IMR-90 (cell line): ENCODE measurements around the gene SRCAP. TPM values are rescaled to one million over a fixed set of nuclear protein-coding genes. Genes with fewer than 3 reads are reported as not detected.

Source experiments
- ATAC-seq: fragments of 200-7000 bp; cut with Tn5 transposase; 2 replicates; pipeline ENCODE4 v1.9.1; 2020; ENCODE audit warnings: low read depth, mild to moderate bottlenecking, moderate library complexity
- BruUV-seq: library from RNA; stranded (reverse); fragments of 400-500 nt; replicated peaks from 2 replicates; lab custom pipeline; 2021; lab: Mats Ljungman, UMichigan
- CTCF ChIA-PET: fragments of 300-600 bp; formaldehyde crosslinking; extraction: SDS; loops from one replicate; lab custom pipeline; 2021; ENCODE audit warnings: antibody characterized with exemption; lab: Yijun Ruan, JAX
- POLR2A ChIA-PET: fragments of 300-600 bp; sonication (Branson Sonifier 250); formaldehyde crosslinking; loops from one replicate; lab custom pipeline; 2022; ENCODE audit warnings: antibody characterized with exemption; ENCODE audit not compliant: unreplicated experiment; lab: Charles Lee
- DNase-seq: peaks from one replicate; pipeline ENCODE4 v3.0.0; 2013
- H2AFZ ChIP-seq: replicated peaks from 2 replicates; pipeline ENCODE3; 2013; ENCODE audit warnings: low read length, mild to moderate bottlenecking; ENCODE audit not compliant: poor library complexity
- H2AK5ac ChIP-seq: 2 replicates; pipeline ENCODE4 v1.6.1; 2013; ENCODE audit warnings: low read depth, low read length, inconsistent platforms
- H2AK9ac ChIP-seq: replicated peaks from 2 replicates; pipeline ENCODE3; 2013; ENCODE audit warnings: mild to moderate bottlenecking, low read depth, low read length, moderate library complexity; ENCODE audit not compliant: poor library complexity
- H2BK120ac ChIP-seq: 2 replicates; pipeline ENCODE4 v1.6.1; 2013; ENCODE audit warnings: low read depth, low read length, inconsistent platforms
- H2BK15ac ChIP-seq: 3 replicates; pipeline ENCODE4 v1.6.1; 2013; ENCODE audit warnings: low read depth, low read length, inconsistent platforms
- H2BK20ac ChIP-seq: 2 replicates; pipeline ENCODE4 v1.6.1; 2013; ENCODE audit warnings: low read depth, mild to moderate bottlenecking, inconsistent platforms, low read length, moderate library complexity
- H2BK5ac ChIP-seq: 2 replicates; pipeline ENCODE4 v1.6.1; 2013; ENCODE audit warnings: mild to moderate bottlenecking, low read depth, low read length, inconsistent platforms; ENCODE audit not compliant: poor library complexity, severe bottlenecking
- H3K14ac ChIP-seq: replicated peaks from 2 replicates; pipeline ENCODE4 v1.6.1; 2013; ENCODE audit warnings: low read depth, low read length, inconsistent platforms
- H3K18ac ChIP-seq: 2 replicates; pipeline ENCODE4 v1.6.1; 2013; ENCODE audit warnings: low read depth, low read length, control low read depth
- H3K23ac ChIP-seq: 2 replicates; pipeline ENCODE4 v1.6.1; 2013; ENCODE audit warnings: low read depth, low read length, inconsistent platforms
- H3K27ac ChIP-seq: 2 replicates; pipeline ENCODE4 v1.5.1; 2013; ENCODE audit warnings: mild to moderate bottlenecking, control low read depth, low read length; ENCODE audit not compliant: insufficient read depth
- H3K27me3 ChIP-seq: 2 replicates; pipeline ENCODE4 v1.6.1; 2013; ENCODE audit warnings: low read length; ENCODE audit not compliant: control insufficient read depth, insufficient read depth
- H3K36me3 ChIP-seq: 2 replicates; pipeline ENCODE4 v1.6.1; 2013; ENCODE audit warnings: low read length, mixed read lengths; ENCODE audit not compliant: control insufficient read depth, insufficient read depth
- H3K4ac ChIP-seq: 2 replicates; pipeline ENCODE4 v1.6.1; 2013; ENCODE audit warnings: low read depth, low read length, inconsistent platforms
- H3K4me1 ChIP-seq: 2 replicates; pipeline ENCODE4 v1.6.1; 2013; ENCODE audit warnings: low read length, mixed read lengths; ENCODE audit not compliant: control insufficient read depth, insufficient read depth
- H3K4me2 ChIP-seq: 2 replicates; pipeline ENCODE4 v1.6.1; 2013; ENCODE audit warnings: low read depth, mild to moderate bottlenecking, control low read depth, low read length, moderate library complexity
- H3K4me3 ChIP-seq: 2 replicates; pipeline ENCODE4 v1.5.1; 2013; ENCODE audit warnings: low read depth, mild to moderate bottlenecking, control low read depth, low read length, moderate library complexity; ENCODE audit not compliant: insufficient read depth
- H3K56ac ChIP-seq: 2 replicates; pipeline ENCODE4 v1.6.1; 2013; ENCODE audit warnings: low read length, inconsistent platforms; ENCODE audit not compliant: insufficient read depth; ENCODE audit errors: extremely low read depth
- H3K79me1 ChIP-seq, 2 experiments: 2 replicates each; pipeline ENCODE4 v1.6.1; 2013; ENCODE audit warnings: low read length in 2 of 2, inconsistent platforms in 1 of 2, low read depth in 1 of 2
- H3K9ac ChIP-seq: 2 replicates; pipeline ENCODE4 v1.6.1; 2013; ENCODE audit warnings: low read depth, low read length, control low read depth
- H3K9me1 ChIP-seq: 2 replicates; pipeline ENCODE4 v1.6.1; 2013; ENCODE audit warnings: low read length, inconsistent platforms; ENCODE audit not compliant: insufficient read depth
- H3K9me3 ChIP-seq: 2 replicates; pipeline ENCODE4 v1.6.1; 2013; ENCODE audit warnings: low read length; ENCODE audit not compliant: control insufficient read depth, insufficient read depth
- H4K20me1 ChIP-seq: 2 replicates; pipeline ENCODE4 v1.6.1; 2013; ENCODE audit warnings: low read length, inconsistent platforms; ENCODE audit not compliant: insufficient read depth
- H4K5ac ChIP-seq: 2 replicates; pipeline ENCODE4 v1.6.1; 2013; ENCODE audit warnings: mild to moderate bottlenecking, low read depth, low read length, control low read depth
- H4K8ac ChIP-seq, 2 experiments: 2 replicates each; pipeline ENCODE4 v1.6.1; 2013; ENCODE audit warnings: low read depth in 2 of 2, low read length in 2 of 2, control low read depth in 1 of 2, inconsistent platforms in 1 of 2
- H4K91ac ChIP-seq: 2 replicates; pipeline ENCODE4 v1.6.1; 2013; ENCODE audit warnings: low read depth, low read length, inconsistent platforms; ENCODE audit not compliant: insufficient read depth
- BHLHE40 ChIP-seq: fragments of 150-350 bp; IDR thresholded peaks from 2 replicates; pipeline ENCODE4 v1.6.1; 2016; ENCODE audit warnings: mild to moderate bottlenecking, low read depth, low read length
- CEBPB ChIP-seq: IDR thresholded peaks from 2 replicates; pipeline ENCODE4 v1.6.1; 2012; ENCODE audit warnings: low read depth, low read length, improper control_type of control experiment
- CTCF ChIP-seq: conservative IDR thresholded peaks from 2 replicates; pipeline ENCODE4 v1.5.1; 2012; ENCODE audit warnings: mild to moderate bottlenecking, low read depth, low read length, improper control_type of control experiment
- ELK1 ChIP-seq: fragments of 150-350 bp; IDR thresholded peaks from 2 replicates; pipeline ENCODE4 v1.6.1; 2016; ENCODE audit warnings: low read depth, mild to moderate bottlenecking, low read length, moderate library complexity, borderline replicate concordance
- FOS ChIP-seq: fragments of 150-350 bp; IDR thresholded peaks from 2 replicates; pipeline ENCODE4 v1.6.1; 2016; ENCODE audit warnings: low read depth, low read length
- MAZ ChIP-seq: IDR thresholded peaks from 2 replicates; pipeline ENCODE4 v1.6.1; 2012; ENCODE audit warnings: low read depth, mild to moderate bottlenecking, low read length, improper control_type of control experiment, moderate library complexity, borderline replicate concordance
- MXI1 ChIP-seq: IDR thresholded peaks from 2 replicates; pipeline ENCODE4 v1.6.1; 2012; ENCODE audit warnings: low read depth, mild to moderate bottlenecking, low read length, moderate library complexity, borderline replicate concordance
- POLR2A ChIP-seq: IDR thresholded peaks from 2 replicates; pipeline ENCODE4 v1.6.1; 2012; ENCODE audit warnings: mild to moderate bottlenecking, low read depth, low read length
- RCOR1 ChIP-seq: IDR thresholded peaks from 2 replicates; pipeline ENCODE4 v1.6.1; 2012; ENCODE audit warnings: mild to moderate bottlenecking, low read length, improper control_type of control experiment; ENCODE audit not compliant: insufficient replicate concordance
- SMC3 ChIP-seq: fragments of 150-350 bp; IDR thresholded peaks from 2 replicates; pipeline ENCODE4 v1.6.1; 2016; ENCODE audit warnings: low read depth, mild to moderate bottlenecking, antibody characterized with exemption, low read length, moderate library complexity
- WGBS, 2 experiments: methylation state at CpG; one replicate each; pipeline versions ENCODE4 v1.1.5 to v1.1.7; 2013; ENCODE audit warnings: missing lambda C conversion rate in 2 of 2; ENCODE audit not compliant: insufficient read length in 1 of 2; ENCODE audit errors: extremely low coverage in 2 of 2; 5-methylcytosine and 5-hydroxymethylcytosine counted together
- dilution Hi-C: fragments of 300-500 bp; cut with HindIII; formaldehyde crosslinking; loops from one replicate; pipeline ENCODE4 v1.14.3; 2018; ENCODE audit warnings: low sequenced_read_pairs; ENCODE audit not compliant: unreplicated experiment
- in situ Hi-C: fragments of 300-500 bp; cut with MboI; formaldehyde crosslinking; loops from 3 replicates; pipeline ENCODE4 v1.14.3; 2019; ENCODE audit warnings: low sequenced_read_pairs, inconsistent platforms, mixed read lengths
- intact Hi-C: fragments of 100-400 bp; cut with micrococcal nuclease; formaldehyde crosslinking; loops from 2 replicates; pipeline ENCODE4 v1.10.0; 2022
- polyA plus RNA-seq, 3 experiments: library from polyadenylated mRNA; depleted of rRNA; stranded (reverse); fragments of >200 nt; gene quantifications; 2 replicates each; pipeline ENCODE4 v1.2.3, GENCODE V29; 2012; ENCODE audit warnings: low replicate concordance in 1 of 3
- total RNA-seq: library from RNA; depleted of rRNA; stranded (reverse); fragments of >200 nt; gene quantifications from 2 replicates; pipeline ENCODE4 v1.2.3, GENCODE V29; 2012

The SRCAP gene
- total and polyA plus RNA-seq, 2 of the 4 experiments (the other 2 are of a cell fraction), result 4.5 to 8.2 TPM

GRCh38 chr16:30775392-30776188 lies 76.6 kb downstream of the SRCAP start:
- H3K23ac ChIP-seq, result peak overlapping the region; percentile 90
- H3K9me3 ChIP-seq, result no peaks in the 10 kb centered on the region
- DNase-seq (peak; percentile 76), ATAC-seq (peak; percentile 83)
- peaks cover 13% of the 10 kb centered on the region for H3K4me1 ChIP-seq
- H2AK9ac ChIP-seq, result peak overlapping the region; percentile 99
- intact Hi-C loops, result loop anchor here (1.0 kb wide), 1 partner anchor 27 kb away; the partner anchor contains the start of gene PHKG2
- H3K36me3 ChIP-seq, result peaks cover 41% of the 10 kb centered on the region
- H3K4me2 ChIP-seq, result peak overlapping the region; percentile 96
- peaks cover 32% of the 10 kb centered on the region; the same call in 1 of the 2 replicates for H3K9me1 ChIP-seq
- H2BK20ac ChIP-seq, result no peak overlapping the region
- TF ChIP-seq RCOR1 (no peak), POLR2A (no peak), SMC3 (no peak), MAZ (no peak; the same call in 1 of the 2 replicates), CTCF (no peak), CEBPB (peak; percentile 94), FOS (no peak), MXI1 (peak; percentile 98), BHLHE40 (peak; percentile 46; the same call in 1 of the 2 replicates), ELK1 (no peak)
- dilution Hi-C loops, result no loop called here
- H3K14ac ChIP-seq, result peak overlapping the region; percentile 80
- no TSS peak for BruUV-seq
- POLR2A ChIA-PET, result no interaction called here
- H2AK5ac ChIP-seq, result peak overlapping the region; percentile 68
- peak overlapping the region; percentile 92 for H2AFZ ChIP-seq
- no peaks in the 10 kb centered on the region for H3K27me3 ChIP-seq
- H2BK5ac ChIP-seq, result peak overlapping the region; percentile 65
- peak overlapping the region; percentile 48; the same call in 1 of the 2 replicates for H3K18ac ChIP-seq
- peak overlapping the region; percentile 93 for H4K5ac ChIP-seq
- H3K4ac ChIP-seq, result peak overlapping the region; percentile 90
- peak overlapping the region; percentile 78 for H3K9ac ChIP-seq
- peak overlapping the region; percentile 95 to 99 for H4K8ac ChIP-seq
- peak overlapping the region; percentile 83 for H4K91ac ChIP-seq
- peak overlapping the region; percentile 90; the same call in 1 of the 2 replicates for H3K56ac ChIP-seq
- CTCF ChIA-PET, result interaction anchor here (1.0 kb wide), 1 partner anchor 32 kb away, joined by 5 read pairs; no protein-coding TSS in a partner anchor
- H2BK15ac ChIP-seq, result no peak overlapping the region
- H3K4me3 ChIP-seq, result peak overlapping the region; percentile 68
- WGBS, 2 experiments, result 1% methylated on average over 51 of the region's 81 CpGs; no CpG with 5 or more reads in 1 of the 2 experiments
- in situ Hi-C loops, result no loop called here
- H4K20me1 ChIP-seq, result no peaks in the 10 kb centered on the region; the same call in 1 of the 2 replicates
- H3K79me1 ChIP-seq, result peaks cover 15 to 78% of the 10 kb centered on the region in 2 experiments
- H3K27ac ChIP-seq, result peak overlapping the region; percentile 79
- H2BK120ac ChIP-seq, result peak overlapping the region; percentile 50
